HAP-1 (cell line): ENCODE data around the gene H6PD.
"Not testable (repeated sequence)": the region's sequence is repeated elsewhere in the genome, so short reads cannot be mapped to it uniquely, and the experiment has no call there.

ENCODE experiments used
- DNase-seq, 2 experiments: peaks; one replicate each; pipeline ENCODE4 v3.0.0-alpha.2; 2016 to 2020; ENCODE audit warnings: low spot score in 2 of 2
- H3K27me3 ChIP-seq: fragments of 250-450 bp; sonication (Bioruptor Pico); 2 replicates; pipeline ENCODE4 v1.5.1; 2020; ENCODE audit warnings: low read depth, mild to moderate bottlenecking, moderate library complexity
- H3K36me3 ChIP-seq: fragments of 250-450 bp; sonication (Bioruptor Pico); replicated peaks from 2 replicates; pipeline ENCODE4 v1.5.1; 2020; ENCODE audit warnings: mild to moderate bottlenecking
- H3K4me1 ChIP-seq: fragments of 250-450 bp; sonication (Bioruptor Pico); 2 replicates; pipeline ENCODE4 v1.5.1; 2020; ENCODE audit warnings: mild to moderate bottlenecking
- H3K4me3 ChIP-seq: fragments of 250-450 bp; sonication (Bioruptor Pico); 2 replicates; pipeline ENCODE4 v1.5.1; 2020; ENCODE audit warnings: mild to moderate bottlenecking, moderate library complexity
- H3K9me3 ChIP-seq: fragments of 250-450 bp; sonication (Bioruptor Pico); 2 replicates; pipeline ENCODE4 v1.5.1; 2020; ENCODE audit warnings: mild to moderate bottlenecking, moderate library complexity
- in situ Hi-C: fragments of 300-500 bp; cut with MboI; formaldehyde crosslinking; loops from 3 replicates; pipeline ENCODE4 v1.14.3; 2020; ENCODE audit warnings: low sequenced_read_pairs, inconsistent platforms, mixed read lengths

H6PD gene

GRCh38 chr1:9299571-9300541 is 65.3 kb downstream of the H6PD start:
- H3K9me3 ChIP-seq, in situ Hi-C loops, H3K4me3 ChIP-seq, H3K27me3 ChIP-seq, DNase-seq, H3K36me3 ChIP-seq, H3K4me1 ChIP-seq: not testable (repeated sequence)

GRCh38 chr1:9300573-9300972 is 66.0 kb downstream of the H6PD start:
- H3K4me1 ChIP-seq, result no peaks in the 10 kb centered on the region; the same call in 1 of the 2 replicates
- H3K36me3 ChIP-seq, result no peaks in the 10 kb centered on the region
- H3K4me3 ChIP-seq, result no peak overlapping the region
- in situ Hi-C loops, result no loop called here
- no peak for DNase-seq
- H3K9me3 ChIP-seq, result no peaks in the 10 kb centered on the region
- no peaks in the 10 kb centered on the region for H3K27me3 ChIP-seq

- Histone ChIP-seq H3K27me3 (no peaks in the 10 kb centered on the region), H3K4me1 (no peaks in the 10 kb centered on the region; the same call in 1 of the 2 replicates), H3K9me3 (no peaks in the 10 kb centered on the region), H3K36me3 (no peaks in the 10 kb centered on the region), H3K4me3 (no peak overlapping the region)
- no peak for DNase-seq
- in situ Hi-C loops, result no loop called here
Observed at GRCh38 chr1:9302745-9303524, 68.4 kb downstream of the H6PD start.

GRCh38 chr1:9303916-9304315 is 69.3 kb downstream of the H6PD start:
- no peak overlapping the region for H3K4me3 ChIP-seq
- no peak for DNase-seq
- H3K9me3 ChIP-seq, result no peaks in the 10 kb centered on the region
- in situ Hi-C loops, result no loop called here
- no peaks in the 10 kb centered on the region for H3K36me3 ChIP-seq
- H3K27me3 ChIP-seq, result no peaks in the 10 kb centered on the region
- no peaks in the 10 kb centered on the region; the same call in 1 of the 2 replicates for H3K4me1 ChIP-seq

GRCh38 chr1:9305216-9305615 is 70.6 kb downstream of the H6PD start:
- H3K4me3 ChIP-seq, result no peak overlapping the region
- no peaks in the 10 kb centered on the region for H3K27me3 ChIP-seq
- no peak for DNase-seq
- no peaks in the 10 kb centered on the region for H3K9me3 ChIP-seq
- H3K36me3 ChIP-seq, result no peaks in the 10 kb centered on the region
- in situ Hi-C loops, result no loop called here
- no peaks in the 10 kb centered on the region; the same call in 1 of the 2 replicates for H3K4me1 ChIP-seq

GRCh38 chr1:9306006-9306405 is 71.4 kb downstream of the H6PD start:
- no peaks in the 10 kb centered on the region for H3K36me3 ChIP-seq
- no peak overlapping the region for H3K4me3 ChIP-seq
- H3K9me3 ChIP-seq, result no peaks in the 10 kb centered on the region
- no peak for DNase-seq
- H3K4me1 ChIP-seq, result no peaks in the 10 kb centered on the region; the same call in 1 of the 2 replicates
- no peaks in the 10 kb centered on the region for H3K27me3 ChIP-seq
- in situ Hi-C loops, result no loop called here

- Histone ChIP-seq H3K27me3 (no peaks in the 10 kb centered on the region), H3K4me1 (no peaks in the 10 kb centered on the region; the same call in 1 of the 2 replicates), H3K9me3 (no peaks in the 10 kb centered on the region), H3K36me3 (no peaks in the 10 kb centered on the region), H3K4me3 (no peak overlapping the region)
- in situ Hi-C loops, result no loop called here
- no peak for DNase-seq
Observed at GRCh38 chr1:9307303-9307702, 72.7 kb downstream of the H6PD start.

- no peak for DNase-seq
- no peaks in the 10 kb centered on the region; the same call in 1 of the 2 replicates for H3K4me1 ChIP-seq
- in situ Hi-C loops, result no loop called here
- no peak overlapping the region for H3K4me3 ChIP-seq
- H3K9me3 ChIP-seq, result no peaks in the 10 kb centered on the region
- H3K36me3 ChIP-seq, result no peaks in the 10 kb centered on the region
- no peaks in the 10 kb centered on the region for H3K27me3 ChIP-seq
Observed at GRCh38 chr1:9308236-9308785, 73.7 kb downstream of the H6PD start.

- in situ Hi-C loops, result no loop called here
- Histone ChIP-seq H3K4me3 (no peak overlapping the region), H3K36me3 (no peaks in the 10 kb centered on the region), H3K27me3 (no peaks in the 10 kb centered on the region), H3K4me1 (no peaks in the 10 kb centered on the region; the same call in 1 of the 2 replicates), H3K9me3 (no peaks in the 10 kb centered on the region)
- no peak for DNase-seq
Observed at GRCh38 chr1:9309080-9309479, 74.5 kb downstream of the H6PD start.

- Histone ChIP-seq H3K36me3 (no peaks in the 10 kb centered on the region), H3K4me1 (no peaks in the 10 kb centered on the region; the same call in 1 of the 2 replicates), H3K27me3 (no peaks in the 10 kb centered on the region), H3K4me3 (no peak overlapping the region), H3K9me3 (no peaks in the 10 kb centered on the region)
- DNase-seq, result no peak
- in situ Hi-C loops, result no loop called here
Observed at GRCh38 chr1:9309991-9310390, 75.4 kb downstream of the H6PD start.

- in situ Hi-C loops, result no loop called here
- no peaks in the 10 kb centered on the region for H3K27me3 ChIP-seq
- DNase-seq, result no peak
- no peaks in the 10 kb centered on the region for H3K36me3 ChIP-seq
- H3K4me1 ChIP-seq, result no peaks in the 10 kb centered on the region; the same call in 1 of the 2 replicates
- no peaks in the 10 kb centered on the region for H3K9me3 ChIP-seq
- no peak overlapping the region for H3K4me3 ChIP-seq
Observed at GRCh38 chr1:9311029-9311428, 76.5 kb downstream of the H6PD start.

- no peak overlapping the region for H3K4me3 ChIP-seq
- no peaks in the 10 kb centered on the region; the same call in 1 of the 2 replicates for H3K4me1 ChIP-seq
- DNase-seq, result no peak
- no peaks in the 10 kb centered on the region for H3K9me3 ChIP-seq
- H3K27me3 ChIP-seq, result no peaks in the 10 kb centered on the region
- no peaks in the 10 kb centered on the region for H3K36me3 ChIP-seq
- in situ Hi-C loops, result no loop called here
Observed at GRCh38 chr1:9311479-9311878, 76.9 kb downstream of the H6PD start.

GRCh38 chr1:9312168-9312720 is 77.7 kb downstream of the H6PD start:
- DNase-seq, result peak in 1 of 2 experiments; percentile 20
- Histone ChIP-seq H3K4me3 (no peak overlapping the region), H3K36me3 (no peaks in the 10 kb centered on the region), H3K27me3 (no peaks in the 10 kb centered on the region), H3K9me3 (no peaks in the 10 kb centered on the region), H3K4me1 (no peaks in the 10 kb centered on the region; the same call in 1 of the 2 replicates)
- in situ Hi-C loops, result no loop called here
